ENCODE measurements around the gene EFL1.

DNA sequence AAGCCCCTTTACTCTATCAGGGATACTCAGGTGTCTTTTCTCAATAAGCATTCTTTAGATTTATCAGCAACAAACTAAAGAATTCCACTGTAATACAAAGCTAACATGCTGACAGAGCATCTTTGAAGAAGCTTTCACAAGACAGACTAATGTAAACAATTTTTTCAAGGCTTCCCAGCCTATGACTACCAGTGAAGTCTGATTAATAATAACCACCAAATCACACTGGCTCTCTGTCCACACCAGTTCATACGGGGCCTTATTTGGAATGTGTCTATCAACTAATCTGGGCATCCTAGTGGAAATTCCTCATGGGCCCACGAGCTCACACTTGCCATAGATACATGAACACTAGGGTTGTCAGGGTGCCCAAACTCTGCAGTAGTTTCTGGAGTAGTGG lies 84.5 kb downstream of the EFL1 start:
- TF ChIP-seq CTCF (IDR thresholded peaks at IDR 0.05; ENCODE audit: poor library complexity, severe bottlenecking) (no peak), RAD21 (conservative IDR thresholded peaks at IDR 0.05) (no peak), POLR2AphosphoS5 (IDR thresholded peaks at IDR 0.05) (no peak), EZH2 (IDR thresholded peaks at IDR 0.05; ENCODE audit: borderline replicate concordance, insufficient read depth, low read length, poor library complexity, severe bottlenecking) (no peak), MXI1 (conservative IDR thresholded peaks at IDR 0.05; ENCODE audit: poor library complexity, severe bottlenecking) (no peak), EP300 (conservative IDR thresholded peaks at IDR 0.05; ENCODE audit: poor library complexity, severe bottlenecking) (no peak), TAF1 (IDR thresholded peaks at IDR 0.05; ENCODE audit: low read depth) (no peak), SMC3 (conservative IDR thresholded peaks at IDR 0.05; ENCODE audit: poor library complexity) (no peak)
- TF ChIP-seq, protein P1, sequence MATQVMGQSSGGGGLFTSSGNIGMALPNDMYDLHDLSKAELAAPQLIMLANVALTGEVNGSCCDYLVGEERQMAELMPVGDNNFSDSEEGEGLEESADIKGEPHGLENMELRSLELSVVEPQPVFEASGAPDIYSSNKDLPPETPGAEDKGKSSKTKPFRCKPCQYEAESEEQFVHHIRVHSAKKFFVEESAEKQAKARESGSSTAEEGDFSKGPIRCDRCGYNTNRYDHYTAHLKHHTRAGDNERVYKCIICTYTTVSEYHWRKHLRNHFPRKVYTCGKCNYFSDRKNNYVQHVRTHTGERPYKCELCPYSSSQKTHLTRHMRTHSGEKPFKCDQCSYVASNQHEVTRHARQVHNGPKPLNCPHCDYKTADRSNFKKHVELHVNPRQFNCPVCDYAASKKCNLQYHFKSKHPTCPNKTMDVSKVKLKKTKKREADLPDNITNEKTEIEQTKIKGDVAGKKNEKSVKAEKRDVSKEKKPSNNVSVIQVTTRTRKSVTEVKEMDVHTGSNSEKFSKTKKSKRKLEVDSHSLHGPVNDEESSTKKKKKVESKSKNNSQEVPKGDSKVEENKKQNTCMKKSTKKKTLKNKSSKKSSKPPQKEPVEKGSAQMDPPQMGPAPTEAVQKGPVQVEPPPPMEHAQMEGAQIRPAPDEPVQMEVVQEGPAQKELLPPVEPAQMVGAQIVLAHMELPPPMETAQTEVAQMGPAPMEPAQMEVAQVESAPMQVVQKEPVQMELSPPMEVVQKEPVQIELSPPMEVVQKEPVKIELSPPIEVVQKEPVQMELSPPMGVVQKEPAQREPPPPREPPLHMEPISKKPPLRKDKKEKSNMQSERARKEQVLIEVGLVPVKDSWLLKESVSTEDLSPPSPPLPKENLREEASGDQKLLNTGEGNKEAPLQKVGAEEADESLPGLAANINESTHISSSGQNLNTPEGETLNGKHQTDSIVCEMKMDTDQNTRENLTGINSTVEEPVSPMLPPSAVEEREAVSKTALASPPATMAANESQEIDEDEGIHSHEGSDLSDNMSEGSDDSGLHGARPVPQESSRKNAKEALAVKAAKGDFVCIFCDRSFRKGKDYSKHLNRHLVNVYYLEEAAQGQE (IDR thresholded peaks at IDR 0.05; ENCODE audit: borderline replicate concordance): no peak
